Right lobe of liver (tissue), 6 donors: ENCODE results near the gene SAXO2. TPM values are rescaled to one million over a fixed set of nuclear protein-coding genes. Genes with fewer than 3 reads are reported as not detected.
"Not testable (repeated sequence)": the region's sequence is repeated elsewhere in the genome, so short reads cannot be mapped to it uniquely, and the experiment has no call there.

Experiments used
- ATAC-seq, 4 donors: fragments of 200-7000 bp; cut with Tn5 transposase; one replicate each; pipeline ENCODE4 v1.9.1; 2020; ENCODE audit warnings: mild to moderate bottlenecking in 4 of 4, moderate library complexity in 4 of 4
- DNase-seq, 3 donors: peaks; one replicate each; pipeline ENCODE4 v3.0.0-alpha.2; 2020
- H3K27ac ChIP-seq, 3 donors: fragments of 200-600 bp; one replicate each; pipeline ENCODE4 v1.8.0; 2022
- H3K27me3 ChIP-seq, 2 donors: fragments of 200-600 bp; one replicate each; pipeline ENCODE4 v1.8.0; 2022
- H3K36me3 ChIP-seq, 4 donors: fragments of 200-600 bp; sonication (generic) in 1 of 4; one replicate each; pipeline versions ENCODE4 v1.5.1 to v1.8.0; 2017 to 2022; ENCODE audit warnings: control low read depth in 1 of 4
- H3K4me1 ChIP-seq, 4 donors: fragments of 200-600 bp; sonication (generic) in 1 of 4; one replicate each; pipeline versions ENCODE4 v1.5.1 to v1.8.0; 2017 to 2022; ENCODE audit warnings: control low read depth in 1 of 4
- H3K4me3 ChIP-seq, 3 donors: fragments of 200-600 bp; one replicate each; pipeline ENCODE4 v1.8.0; 2022
- H3K9me3 ChIP-seq, 4 donors: fragments of 200-600 bp; sonication (generic) in 1 of 4; one replicate each; pipeline versions ENCODE4 v1.5.1 to v1.8.0; 2017 to 2022; ENCODE audit warnings: control low read depth in 1 of 4
- WGBS: methylation state at CpG from one replicate; pipeline ENCODE4 v1.1.6; 2018; ENCODE audit warnings: low coverage, low lambda C conversion rate; ENCODE audit not compliant: insufficient coverage; ENCODE audit errors: missing lambda C conversion rate; 5-methylcytosine and 5-hydroxymethylcytosine counted together
- intact Hi-C, 2 donors: fragments of 100-400 bp; cut with DNase I; formaldehyde crosslinking; loops; one replicate each; pipeline versions ENCODE4 v1.11.2 to v1.14.1; 2022
- total RNA-seq, 6 experiments: library from RNA; depleted of rRNA in 2 of 6; stranded (reverse); fragments of >200 nt in 2 of 6; fragmentation: NEBNext Ultra II Directional in 3 of 6; extraction: Animal tissue kit (Norgen Biotek cat#: 25700) in 3 of 6; gene quantifications; one replicate each; pipeline versions ENCODE4 v1.1.0 to v1.2.4, GENCODE V29; 2016 to 2023
- donor health status: DM: no; HTN: yes; CAD: no.
- donor health status: DM: no; HTN: no; CAD: no.
- donor health status: DM: no; HTN: no; CAD: no.
- donor health status: DM: no; HTN: yes; CAD: no.
- donor health status: DM: no; HTN: yes; CAD: no.

Gene SAXO2
- total RNA-seq, 6 experiments from 2014 or later = 0.06 to 1.1 (median 0.26) TPM; not detected in 1

GRCh38 chr15:82333603-82334553 is 71.3 kb downstream of the SAXO2 start:
- DNase-seq, intact Hi-C loops: not testable (repeated sequence)
- no CpG with 5 or more reads among the region's 43 CpGs for WGBS

More at GRCh38 chr15:82333603-82334553, 71.3 kb downstream of the SAXO2 start:
- not testable (repeated sequence) for H3K4me3 ChIP-seq, H3K27ac ChIP-seq, H3K27me3 ChIP-seq, H3K4me1 ChIP-seq, H3K36me3 ChIP-seq, H3K9me3 ChIP-seq
- peak in 1 of 4 donors; percentile 8 for ATAC-seq

Other genes starting within 250 kb of the SAXO2 start
- gene MEX3B, start 216.8 kb upstream of the SAXO2 start, total RNA-seq = 1 to 10 TPM in 3 of 6 experiments, under 1 TPM in 3; 0.39 to 1.7 (median 0.84) TPM
- 10 to 100 TPM in 2 of 6 experiments, 1 to 10 TPM in 4; 4.6 to 12.9 (median 9.4) TPM for gene EFL1, start 84 bp upstream of the SAXO2 start, total RNA-seq
- under 1 TPM; 0.06 to 0.93 (median 0.38) TPM for gene GOLGA6L10, start 86.7 kb downstream of the SAXO2 start, total RNA-seq
- 1 to 10 TPM in 3 of 6 experiments, under 1 TPM in 3; 0.49 to 1.2 (median 0.94) TPM for gene GOLGA6L9, start 167.0 kb downstream of the SAXO2 start, total RNA-seq